ENCODE results near the gene KCNA10.

GRCh38 chr1:110474444-110474843 lies 44.5 kb downstream of the KCNA10 start:
- TF ChIP-seq CTCF (IDR thresholded peaks at IDR 0.05; ENCODE audit: insufficient read depth, low read length) (no peak), POLR2AphosphoS5 (IDR thresholded peaks at IDR 0.05; ENCODE audit: low read depth) (no peak), REST (IDR thresholded peaks at IDR 0.05; ENCODE audit: insufficient replicate concordance, low read depth) (no peak)

Data from HL-60 (cell line).